SIG-M5 treated with dmso at 0.1 percent for 504 hours (cell line): ENCODE results near the gene RASAL3.

ENCODE experiments used
- DNase-seq: peaks from one replicate; lab custom pipeline; 2025; ENCODE audit not compliant: unreplicated experiment; lab: John Stamatoyannopoulos, UW

RASAL3 gene

DNA sequence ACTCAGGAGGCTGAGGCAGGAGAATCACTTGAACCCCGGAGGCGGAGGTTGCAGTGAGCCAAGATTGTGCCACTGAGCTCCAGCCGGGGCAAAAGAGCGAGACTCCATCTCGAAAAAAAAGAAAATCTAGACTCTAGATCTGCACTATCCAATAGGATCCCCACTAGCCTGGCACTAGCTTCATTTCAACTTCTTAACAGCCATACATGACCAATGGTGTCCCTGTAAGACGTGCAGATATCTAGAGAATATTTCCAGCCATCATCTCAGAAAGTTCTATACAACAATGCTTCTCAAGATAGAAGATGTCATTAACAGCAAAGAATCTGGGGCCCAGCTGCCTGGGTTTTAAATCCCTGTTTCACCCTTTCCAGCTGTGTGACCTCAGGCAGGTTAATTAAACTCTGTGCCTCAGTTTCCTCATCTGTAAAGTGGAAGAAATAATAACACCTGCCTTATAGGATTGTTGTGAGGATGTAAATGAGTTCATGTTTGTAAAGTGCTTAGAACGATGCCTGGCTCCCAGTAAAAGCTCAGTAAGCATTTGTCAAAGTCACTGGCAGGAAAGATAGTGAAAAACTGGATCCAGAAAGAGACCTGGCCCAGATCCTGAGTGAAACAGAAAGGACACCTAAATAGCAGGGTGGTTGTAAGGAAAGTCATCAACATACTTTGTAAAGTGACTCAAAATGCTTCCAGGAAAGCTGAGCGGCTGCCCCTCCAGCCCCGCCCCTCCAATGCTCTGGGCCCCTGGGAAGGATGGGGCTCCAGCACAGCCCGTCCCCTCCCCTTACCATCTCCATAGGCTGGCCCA lies 28.1 kb downstream of the RASAL3 start:
- DNase-seq, result no peak

DNA sequence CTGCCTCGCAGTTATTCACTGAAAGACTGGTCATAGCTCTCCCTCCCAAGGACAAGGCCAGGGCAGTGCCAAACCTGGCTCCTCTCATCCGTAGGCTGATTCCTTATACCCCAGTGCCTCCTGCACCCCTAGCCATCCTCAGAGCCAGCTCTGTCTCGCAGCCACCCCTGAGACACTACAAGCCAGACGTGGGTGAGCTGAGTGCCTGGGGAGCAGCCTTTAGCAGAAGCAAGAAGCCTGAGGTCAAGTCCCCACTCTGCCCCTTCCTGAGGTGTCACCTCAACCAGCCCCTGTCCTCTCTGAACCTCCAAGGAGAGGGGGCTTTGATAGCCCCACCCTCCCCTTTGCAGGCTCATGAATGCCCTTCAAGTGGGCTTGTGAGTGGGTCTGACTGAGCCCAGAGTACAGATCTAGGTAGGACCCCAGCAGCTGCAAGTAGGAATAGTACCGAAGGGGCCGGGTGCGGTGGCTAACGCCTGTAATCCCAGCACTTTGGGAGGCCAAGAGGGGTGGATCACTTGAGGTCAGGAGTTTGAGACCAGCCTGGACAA lies 30.8 kb downstream of the RASAL3 start:
- DNase-seq, result no peak

DNA sequence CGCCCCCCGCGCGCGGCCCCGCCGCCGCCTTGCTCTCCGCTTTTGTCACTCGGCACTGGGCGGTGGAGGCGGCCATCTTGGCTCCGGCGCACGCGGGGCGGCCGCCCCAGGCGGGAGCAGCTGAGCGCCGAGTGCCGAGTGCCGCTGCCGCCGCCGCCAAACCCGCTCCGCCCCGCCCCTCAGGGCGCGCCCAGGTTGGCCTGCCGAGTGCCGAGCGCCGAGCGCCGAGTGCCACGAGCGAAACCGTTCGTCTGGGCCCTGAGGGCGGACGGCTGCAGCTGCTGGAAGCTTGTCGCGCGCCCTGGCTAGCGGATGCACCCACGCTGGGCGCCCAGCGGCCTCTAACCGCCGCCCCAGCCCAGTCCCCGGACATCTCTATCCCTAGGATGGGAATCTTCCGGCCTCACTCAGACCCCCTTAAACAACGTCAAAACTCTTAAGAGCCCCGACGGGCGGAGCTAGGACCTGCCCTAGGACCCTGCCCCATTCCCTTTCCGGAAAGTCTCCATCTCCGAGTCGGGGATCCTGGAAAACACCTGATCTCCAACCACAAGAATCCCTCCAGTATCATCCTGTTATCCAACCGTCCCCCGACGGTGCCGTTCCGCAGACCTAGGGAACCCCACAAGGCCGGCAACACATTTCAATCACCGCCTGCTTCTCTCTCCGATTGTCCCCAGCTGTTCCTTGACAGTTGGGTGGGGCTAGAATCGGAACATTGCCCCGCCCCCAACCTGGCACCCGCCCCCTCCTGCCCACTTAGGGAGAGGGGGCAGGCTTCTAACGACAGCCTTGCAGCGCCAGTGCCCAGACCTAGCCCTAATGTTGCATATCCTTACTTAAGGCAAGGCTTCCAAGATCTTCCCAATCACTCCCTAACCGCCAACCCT lies 31.5 kb downstream of the RASAL3 start:
- DNase-seq, result peak; percentile 85

DNA sequence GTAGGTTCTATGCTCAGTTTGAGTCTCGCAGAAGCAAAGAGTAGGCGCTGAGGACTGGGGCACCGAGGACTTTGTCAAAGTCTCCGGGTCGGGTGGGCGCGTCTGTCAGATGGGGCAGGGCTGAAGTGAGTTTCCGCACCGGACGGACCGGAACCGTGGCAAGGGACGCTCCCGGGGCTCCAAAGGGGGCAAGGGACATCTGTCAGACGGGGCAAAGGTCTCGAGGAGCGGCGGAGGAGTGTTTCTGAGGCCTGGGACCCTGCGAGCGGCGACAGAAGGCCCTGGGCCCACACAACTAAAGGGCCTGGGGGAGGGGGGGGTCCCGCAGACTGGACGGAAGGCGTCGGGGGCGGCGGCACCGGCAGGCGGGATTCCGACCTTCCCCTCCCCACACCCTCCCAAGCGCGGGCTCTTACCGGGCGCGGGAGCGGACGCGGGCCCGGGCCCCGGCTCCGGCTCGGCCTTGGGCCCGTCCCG lies 32.3 kb downstream of the RASAL3 start:
- DNase-seq, result no peak

DNA sequence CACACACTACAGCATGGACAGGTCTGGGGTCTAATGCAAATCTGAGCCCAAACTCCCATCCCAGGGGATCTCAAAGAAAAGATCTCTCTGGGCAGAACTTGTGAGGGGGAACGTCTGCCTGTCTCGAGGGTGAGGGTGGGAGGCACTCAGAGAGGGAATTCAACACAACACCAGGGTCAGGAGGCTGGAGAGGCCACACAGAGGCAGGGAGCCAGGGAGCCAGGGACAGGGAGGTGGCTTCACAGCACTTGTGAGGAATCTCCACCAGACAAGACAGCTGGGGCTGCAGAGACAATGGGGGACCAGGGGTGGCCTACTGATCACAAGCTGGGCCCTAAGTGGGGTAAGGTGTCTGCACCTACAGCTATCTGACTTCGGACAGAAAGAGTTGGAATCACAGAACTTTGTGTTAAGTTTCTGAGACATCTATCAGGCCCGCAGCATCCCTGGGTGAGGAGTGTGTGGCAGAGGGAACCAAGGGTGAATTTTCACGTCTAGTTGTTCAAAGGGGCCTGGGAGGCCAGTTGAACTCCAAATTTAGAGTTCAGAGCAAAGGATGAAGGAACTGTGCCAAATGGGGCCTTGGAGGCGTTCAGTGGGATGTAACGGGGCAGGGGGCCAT lies 32.8 kb downstream of the RASAL3 start:
- no peak for DNase-seq

DNA sequence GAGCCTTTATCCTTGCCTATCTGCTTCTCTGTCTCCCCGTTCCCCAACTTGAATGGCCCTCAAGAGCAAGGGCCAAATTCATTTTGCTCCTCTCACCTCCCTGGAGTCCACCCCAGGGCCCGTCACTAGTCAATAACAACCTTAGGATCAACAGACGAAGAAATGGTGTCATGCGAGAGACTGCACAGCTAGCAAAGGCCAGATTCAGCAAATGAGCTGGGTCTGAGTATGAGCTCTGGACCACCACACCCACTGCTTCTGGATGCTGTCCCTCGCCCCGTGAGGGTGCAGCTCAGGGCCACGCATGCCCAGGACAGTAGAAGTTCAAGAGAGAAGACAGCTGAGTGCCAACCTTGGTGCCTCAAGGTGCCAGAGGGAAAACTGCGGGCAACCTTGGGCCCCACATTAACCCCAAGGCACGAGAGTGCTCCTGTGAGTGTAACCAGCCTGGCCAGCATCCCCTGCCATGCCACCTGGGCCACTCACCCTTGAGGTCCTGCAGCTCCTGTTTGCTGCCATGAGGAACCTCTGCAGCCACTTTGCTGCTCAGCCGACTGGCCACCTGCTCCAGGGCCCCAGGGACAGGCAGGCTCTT lies 33.7 kb downstream of the RASAL3 start:
- DNase-seq, result no peak

DNA sequence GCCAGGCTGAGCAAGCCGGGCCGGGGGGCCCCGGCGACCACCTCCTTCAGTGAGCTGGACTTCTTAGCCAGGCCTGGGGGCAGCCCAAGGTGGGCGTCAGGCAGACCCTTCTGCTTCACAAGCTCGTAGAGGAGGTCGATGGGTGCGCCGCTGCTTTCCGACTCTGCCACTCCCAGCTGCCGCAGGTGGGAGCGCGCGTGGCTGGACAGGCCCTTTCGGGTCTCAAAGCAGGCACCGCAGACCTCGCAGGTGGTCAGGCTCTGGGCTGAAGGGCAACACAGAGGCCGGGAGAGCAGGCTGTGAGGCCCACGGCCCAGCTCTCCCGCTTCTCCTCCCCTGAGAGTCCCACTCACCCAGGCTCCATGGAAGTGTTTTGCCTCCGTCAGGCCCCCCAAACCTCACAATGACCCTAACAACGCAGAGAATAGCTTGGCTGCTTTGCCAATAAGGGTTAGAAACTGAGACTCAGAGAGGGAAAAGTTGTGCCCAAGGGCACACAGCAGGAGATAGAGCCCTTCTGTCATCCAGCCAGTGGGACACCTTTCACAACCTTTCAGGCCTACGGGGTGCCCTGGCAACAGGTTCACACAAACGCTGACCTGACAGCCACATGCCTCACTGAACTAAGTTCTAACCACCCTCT lies 34.4 kb downstream of the RASAL3 start:
- DNase-seq, result no peak

DNA sequence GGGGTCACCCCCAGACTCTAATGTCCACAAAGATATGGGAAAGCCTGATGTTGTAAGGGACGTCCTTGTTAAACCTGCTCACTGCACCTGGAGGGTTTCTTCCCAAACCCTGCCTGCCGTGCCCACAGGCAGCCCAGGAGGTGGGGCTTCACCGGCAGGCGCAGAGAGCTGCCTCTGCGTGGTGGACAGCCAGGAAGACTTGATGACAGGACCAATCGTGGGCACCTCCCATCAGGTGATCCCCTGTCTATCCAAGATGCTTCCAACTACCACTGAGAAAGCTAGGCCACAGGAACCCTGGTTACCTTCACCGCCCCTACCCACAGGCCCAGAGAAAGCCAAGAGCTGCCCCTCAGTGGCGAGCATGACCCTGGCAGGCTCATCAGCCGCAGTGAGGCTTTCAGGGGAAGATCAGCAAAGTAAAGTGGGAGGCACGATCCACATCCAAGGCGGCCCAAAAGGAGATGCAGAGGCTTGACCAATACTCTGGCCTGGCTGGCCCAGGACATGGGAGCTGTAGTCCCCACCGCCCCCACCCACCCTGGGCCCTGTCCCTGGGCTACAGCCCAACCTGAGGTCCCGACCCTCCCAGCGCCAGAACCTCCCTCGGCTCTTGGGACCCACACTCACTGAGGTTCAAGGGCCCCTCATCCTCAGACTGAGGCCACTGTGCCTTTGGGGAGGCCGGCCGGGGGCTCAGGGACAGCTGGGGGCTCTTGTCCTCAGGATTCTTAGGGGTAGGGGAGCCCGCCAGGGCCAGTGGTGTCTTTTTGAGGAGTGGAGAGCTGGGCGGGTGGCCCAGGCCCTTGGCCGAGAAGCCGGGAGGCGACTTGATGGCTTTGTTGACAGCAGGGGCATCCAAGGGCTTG lies 35.2 kb downstream of the RASAL3 start:
- no peak for DNase-seq

DNA sequence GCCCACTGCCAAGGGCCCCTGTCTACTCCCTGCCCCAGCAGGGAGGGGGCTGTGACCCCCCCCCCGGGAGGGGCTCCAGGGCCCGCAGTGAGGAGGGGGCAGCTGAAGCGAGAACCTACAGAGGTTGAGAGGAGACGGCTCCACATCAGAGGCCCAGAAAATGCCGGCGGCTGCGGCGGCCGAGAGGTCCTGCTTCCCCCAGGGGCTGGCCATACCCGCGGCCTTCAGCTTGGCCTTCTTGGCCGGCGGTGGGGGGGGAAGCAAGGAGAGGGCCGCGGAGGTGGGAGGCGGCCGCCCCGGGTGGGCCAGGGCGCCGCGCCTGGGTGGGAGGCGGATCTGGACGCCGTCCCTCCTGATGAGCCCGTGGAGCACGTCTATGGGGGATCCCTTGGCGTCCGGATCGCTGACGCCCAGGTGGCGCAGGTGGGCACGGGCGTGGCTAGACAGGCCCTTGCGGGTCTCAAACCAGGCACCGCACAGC lies 36.3 kb downstream of the RASAL3 start:
- no peak for DNase-seq

DNA sequence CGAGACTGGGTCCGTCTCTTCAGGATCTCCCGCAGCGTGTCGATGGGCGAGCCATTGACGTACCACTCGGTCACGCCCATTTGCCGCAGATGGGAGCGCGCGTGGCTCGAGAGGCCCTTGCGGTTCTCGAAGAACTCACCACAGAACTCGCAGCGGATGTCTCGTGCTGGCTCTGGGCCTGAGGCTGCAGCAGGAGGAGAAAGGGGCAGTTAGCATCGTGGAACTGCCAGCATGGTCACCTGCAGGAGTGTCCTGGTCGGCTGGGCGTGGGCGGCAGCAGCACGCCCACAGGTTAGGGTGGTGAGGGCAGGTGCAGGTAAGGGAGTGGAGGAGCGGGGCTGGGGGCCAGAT lies 37.0 kb downstream of the RASAL3 start:
- DNase-seq, result no peak

DNA sequence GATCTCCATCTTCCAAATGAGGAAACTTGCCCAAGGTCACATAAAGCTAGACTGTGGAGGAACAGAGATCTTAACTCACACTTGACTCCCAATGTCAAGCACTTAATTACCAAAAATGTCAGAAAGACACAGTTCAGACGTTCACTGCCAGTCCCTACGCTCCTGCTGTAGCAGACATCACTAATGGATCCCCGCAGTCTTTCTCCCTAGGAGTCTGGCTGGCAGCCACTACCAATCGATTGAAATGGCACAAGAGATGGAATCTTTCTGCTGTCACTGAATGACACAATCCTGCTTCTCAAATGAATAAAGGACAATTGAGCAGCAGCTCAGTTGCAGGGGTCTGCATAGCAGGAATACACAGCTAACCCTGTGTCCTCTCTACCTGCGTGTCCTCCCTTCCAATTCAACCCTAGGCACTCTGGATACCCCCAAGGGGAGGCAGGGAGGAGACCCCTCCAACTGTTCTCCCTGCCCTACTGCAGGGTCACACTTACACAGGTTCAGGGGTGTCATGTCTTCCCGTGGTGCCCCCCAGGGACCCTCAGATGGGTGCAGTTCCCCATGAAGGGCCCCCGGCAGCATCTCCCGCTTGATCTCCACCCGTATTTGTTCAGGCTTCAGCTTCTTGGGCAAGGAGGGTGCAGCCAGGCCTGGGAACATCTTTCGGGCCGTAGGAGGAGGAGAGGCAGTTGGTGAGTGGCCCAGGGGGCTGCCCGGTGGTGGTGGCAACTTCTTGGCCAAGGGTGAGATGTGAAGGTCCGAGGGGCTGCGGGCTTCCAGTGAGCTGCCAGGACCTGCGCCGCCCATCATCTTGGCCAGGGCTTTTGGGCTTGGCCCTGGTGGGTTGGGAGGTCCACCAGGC lies 37.6 kb downstream of the RASAL3 start:
- DNase-seq, result no peak

DNA sequence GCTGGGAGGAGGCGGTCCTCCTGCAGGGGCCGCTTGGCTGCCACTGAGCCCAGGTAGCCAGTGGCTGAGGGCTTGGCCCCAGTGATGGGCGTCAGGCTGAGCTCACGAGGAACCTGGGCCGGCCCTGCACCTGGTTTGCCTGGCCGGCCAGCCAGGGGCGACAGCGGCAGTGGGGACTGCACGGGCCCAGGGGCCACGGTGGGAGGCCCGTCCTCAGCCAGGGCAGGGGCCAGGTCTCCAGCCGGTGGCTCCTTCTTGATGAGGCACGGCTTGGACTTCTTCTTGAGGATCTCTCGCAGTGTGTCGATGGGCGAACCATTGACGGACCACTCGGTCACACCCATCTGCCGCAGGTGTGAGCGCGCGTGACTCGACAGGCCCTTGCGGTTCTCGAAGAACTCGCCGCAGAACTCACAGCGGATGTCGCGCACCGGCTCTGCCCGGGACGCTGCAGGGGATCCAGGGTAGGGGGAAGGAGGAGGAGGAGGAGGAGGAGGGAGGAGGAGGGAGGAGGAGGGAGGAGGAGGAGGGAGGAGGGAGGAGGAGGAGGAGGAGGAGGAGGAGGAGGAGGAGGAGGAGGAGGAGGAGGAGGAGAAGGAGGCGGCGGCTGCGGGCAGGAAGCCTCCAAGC lies 38.9 kb downstream of the RASAL3 start:
- DNase-seq, result no peak

DNA sequence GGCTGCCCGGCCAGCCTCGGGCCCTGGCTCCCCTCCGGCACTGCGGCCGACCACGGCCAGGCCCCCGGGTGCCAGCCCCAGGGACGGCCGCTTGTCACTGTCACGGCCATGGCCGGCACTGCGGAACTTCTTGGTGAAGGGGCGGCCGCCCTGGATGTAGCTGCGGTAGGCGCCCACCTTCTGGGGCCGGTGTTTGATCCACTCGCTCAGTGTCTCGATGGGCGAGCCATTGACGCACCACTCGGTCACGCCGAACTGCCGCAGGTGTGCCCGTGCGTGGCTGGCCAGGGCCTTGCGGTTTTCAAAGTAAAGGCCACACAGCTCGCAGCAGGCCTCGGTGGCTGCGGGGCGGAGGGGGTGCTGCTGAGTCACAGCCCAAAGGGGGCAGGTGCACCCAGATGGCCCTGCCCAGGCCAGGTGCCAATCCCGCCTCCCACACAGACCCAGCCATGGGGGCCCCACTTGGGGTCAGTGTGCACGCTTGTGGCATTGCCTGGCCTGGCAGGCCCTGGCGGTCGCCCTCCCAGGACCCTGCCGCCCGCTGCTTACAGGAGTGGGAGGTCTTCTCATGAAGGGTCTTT lies 39.6 kb downstream of the RASAL3 start:
- DNase-seq, result no peak

DNA sequence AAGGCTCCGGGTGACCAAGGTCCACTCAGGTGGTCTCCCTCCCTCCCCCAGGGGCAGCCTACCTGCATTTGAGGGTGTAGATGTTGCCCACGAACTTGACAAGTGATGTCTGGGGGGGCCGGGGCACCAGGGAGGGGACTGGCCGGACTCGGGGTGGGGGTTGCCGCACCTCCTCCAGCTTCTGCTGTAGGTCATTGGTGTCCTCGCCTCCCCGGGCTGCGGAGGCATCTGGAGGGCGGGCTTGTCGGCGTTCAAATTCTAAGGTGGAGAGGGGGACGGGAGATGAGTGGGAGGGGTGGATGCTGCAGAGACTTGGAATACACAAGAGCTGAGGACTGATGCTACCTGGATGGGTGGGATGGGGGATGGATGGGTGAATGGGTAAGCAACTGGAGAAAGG lies 40.2 kb downstream of the RASAL3 start:
- no peak for DNase-seq

DNA sequence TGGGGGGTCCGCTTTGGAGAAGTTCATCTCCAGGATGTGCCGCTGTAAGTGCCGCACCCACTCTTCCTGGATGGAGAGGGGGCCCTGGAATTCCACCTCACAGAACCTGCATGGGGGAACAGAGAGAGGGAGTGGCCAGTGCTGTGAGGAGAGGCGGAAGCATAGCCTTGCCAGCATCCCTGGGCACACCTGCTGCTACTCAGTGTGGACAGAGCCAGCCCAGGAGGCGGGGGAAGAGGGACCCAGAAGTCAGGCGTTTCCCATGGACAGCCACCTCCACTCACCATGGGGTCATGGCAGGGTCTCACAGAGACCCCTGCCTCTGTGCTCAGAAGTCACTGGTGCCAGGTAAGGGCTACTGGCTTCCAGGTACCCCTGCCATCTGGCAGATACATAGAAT lies 41.2 kb downstream of the RASAL3 start:
- DNase-seq, result no peak

DNA sequence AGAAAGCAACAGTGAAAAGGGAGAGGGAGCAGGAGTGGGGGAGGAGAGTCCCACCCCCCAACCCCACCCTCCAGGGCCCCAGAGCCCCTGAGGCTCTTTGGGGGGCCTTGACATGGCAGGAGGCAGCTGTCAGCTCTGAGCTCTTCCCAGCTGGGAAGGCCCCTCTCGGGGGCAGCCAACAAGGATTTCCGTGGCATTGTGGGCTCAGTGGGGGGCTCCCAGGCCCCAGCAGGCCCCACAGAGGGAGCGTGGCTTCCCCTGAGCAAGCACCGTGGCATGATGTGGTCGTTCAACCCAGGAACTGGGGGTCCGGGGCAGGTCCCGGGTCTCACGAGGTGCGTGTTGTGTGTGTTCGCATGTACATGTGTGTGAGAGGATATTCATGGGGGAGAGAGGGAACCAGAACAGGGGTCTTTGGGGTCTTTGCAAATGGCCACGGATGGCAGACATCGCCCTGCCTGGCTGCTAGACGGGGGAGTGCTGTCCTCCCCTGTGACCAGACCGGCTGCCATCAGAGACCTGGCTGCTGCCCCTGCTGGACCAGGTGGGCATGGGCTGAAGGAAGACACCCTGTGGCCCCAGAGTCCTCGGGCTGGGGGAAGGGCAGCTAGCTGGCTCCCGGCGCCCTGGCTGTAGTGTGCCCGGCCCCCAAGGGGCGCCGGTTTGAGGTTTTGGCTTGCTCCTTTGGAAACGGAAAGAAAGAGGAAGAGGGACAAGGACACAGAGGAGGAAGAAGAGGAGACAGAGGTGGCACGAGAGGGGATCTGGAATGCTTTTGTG lies 41.9 kb downstream of the RASAL3 start:
- DNase-seq, result no peak

DNA sequence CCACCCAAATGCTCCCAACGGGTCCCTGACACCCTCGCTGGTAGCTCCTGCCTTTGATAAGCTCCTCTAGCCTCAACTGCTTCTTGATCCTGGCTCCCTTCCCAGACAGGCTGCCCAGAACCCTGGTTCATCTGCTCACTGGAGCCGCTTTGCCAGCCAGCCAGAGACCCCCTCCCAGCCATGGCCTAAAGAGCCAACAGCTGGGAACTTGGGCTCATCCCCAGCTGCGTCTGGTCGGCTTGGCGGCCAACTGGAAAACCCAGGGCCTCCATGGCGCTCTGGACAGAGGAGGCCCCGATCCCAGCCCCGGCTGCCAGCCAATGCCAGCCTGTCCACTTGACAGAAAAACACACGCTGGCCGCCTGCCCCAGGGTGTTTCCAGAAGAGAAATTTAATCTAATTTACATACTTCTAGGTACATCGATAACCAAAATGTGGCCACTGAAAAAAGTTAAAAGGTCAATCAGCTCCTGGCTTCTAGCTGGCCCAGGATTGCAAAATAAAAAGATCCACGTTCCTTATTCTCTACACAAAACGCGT lies 42.6 kb downstream of the RASAL3 start:
- no peak for DNase-seq
